Smooth muscle cell (in vitro differentiated cells): ENCODE measurements around the gene SCARB1. TPM values are rescaled to one million over a fixed set of nuclear protein-coding genes. Genes with fewer than 3 reads are reported as not detected.

Experiments
- DNase-seq: peaks from one replicate; lab custom pipeline; 2025; ENCODE audit not compliant: unreplicated experiment; lab: John Stamatoyannopoulos, UW
- H2AFZ ChIP-seq: fragments of 200-600 bp; sonication (generic); 2 replicates; pipeline ENCODE4 v1.6.0; 2016; ENCODE audit warnings: antibody characterized with exemption, low read depth, mild to moderate bottlenecking
- H3F3A ChIP-seq: fragments of 200-600 bp; sonication (generic); 2 replicates; pipeline ENCODE4 v1.6.0; 2017; ENCODE audit warnings: antibody characterized with exemption, low read depth
- H3K27ac ChIP-seq: fragments of 200-600 bp; sonication (generic); 2 replicates; pipeline ENCODE4 v1.5.1; 2016; ENCODE audit warnings: low read depth, mild to moderate bottlenecking
- H3K27me3 ChIP-seq: fragments of 200-600 bp; sonication (generic); 2 replicates; pipeline ENCODE4 v1.6.1; 2016; ENCODE audit warnings: low read depth, mild to moderate bottlenecking
- H3K36me3 ChIP-seq: fragments of 200-600 bp; sonication (generic); 2 replicates; pipeline ENCODE4 v1.5.1; 2016; ENCODE audit warnings: low read depth
- H3K4me1 ChIP-seq: fragments of 200-600 bp; sonication (generic); 2 replicates; pipeline ENCODE4 v1.5.1; 2016; ENCODE audit warnings: low read depth
- H3K4me2 ChIP-seq: fragments of 200-600 bp; sonication (generic); 2 replicates; pipeline ENCODE4 v1.6.0; 2016; ENCODE audit warnings: mild to moderate bottlenecking
- H3K4me3 ChIP-seq: fragments of 200-600 bp; sonication (generic); 2 replicates; pipeline ENCODE4 v1.5.1; 2016; ENCODE audit warnings: mild to moderate bottlenecking
- H3K79me2 ChIP-seq: fragments of 200-600 bp; sonication (generic); 2 replicates; pipeline ENCODE4 v1.6.0; 2016; ENCODE audit warnings: low read depth, mild to moderate bottlenecking
- H3K9ac ChIP-seq: fragments of 200-600 bp; sonication (generic); 2 replicates; pipeline ENCODE4 v1.6.0; 2016; ENCODE audit warnings: low read depth
- H3K9me3 ChIP-seq: fragments of 200-600 bp; sonication (generic); replicated peaks from 2 replicates; pipeline ENCODE4 v1.5.1; 2016; ENCODE audit warnings: low read depth
- H4K20me1 ChIP-seq: fragments of 200-600 bp; sonication (generic); 2 replicates; pipeline ENCODE4 v1.6.0; 2016; ENCODE audit warnings: low read depth
- CTCF ChIP-seq: fragments of 200-600 bp; sonication (generic); IDR thresholded peaks from 2 replicates; pipeline ENCODE4 v1.5.1; 2017; ENCODE audit warnings: borderline replicate concordance, mild to moderate bottlenecking, antibody characterized with exemption; ENCODE audit not compliant: insufficient read depth, poor library complexity, severe bottlenecking
- WGBS: methylation state at CpG from one replicate; pipeline ENCODE4 v1.1.7; 2016; ENCODE audit warnings: low lambda C conversion rate; 5-methylcytosine and 5-hydroxymethylcytosine counted together
- polyA plus RNA-seq: library from polyadenylated mRNA; unstranded; fragments of >200 nt; fragmentation: Nextera tagmentation; extraction: Ambion mirVana; gene quantifications from 2 replicates; pipeline ENCODE4 v1.2.1, GENCODE V29; 2016
- total RNA-seq: library from RNA; depleted of rRNA; stranded (reverse); fragments of >200 nt; gene quantifications from 2 replicates; pipeline ENCODE4 v1.2.3, GENCODE V29; 2014

SCARB1 gene
- total and polyA plus RNA-seq, 2 experiments from 2014 or later: 6.8 to 10.1 TPM

GRCh38 chr12:124868252-124869058, 4.8 kb upstream of the SCARB1 start:
- WGBS: 91% methylated on average over 11 of the region's 11 CpGs
- Histone ChIP-seq H3K4me2 (no peak overlapping the region), H3K79me2 (no peaks in the 10 kb centered on the region), H3K4me1 (peaks cover 5% of the 10 kb centered on the region), H3F3A (no peaks in the 10 kb centered on the region), H3K36me3 (no peaks in the 10 kb centered on the region), H3K27me3 (no peaks in the 10 kb centered on the region), H4K20me1 (no peaks in the 10 kb centered on the region), H3K9ac (no peak overlapping the region), H3K27ac (no peak overlapping the region), H3K4me3 (no peak overlapping the region), H2AFZ (no peak overlapping the region), H3K9me3 (no peaks in the 10 kb centered on the region)
- TF ChIP-seq CTCF: no peak
- DNase-seq: no peak

DNA sequence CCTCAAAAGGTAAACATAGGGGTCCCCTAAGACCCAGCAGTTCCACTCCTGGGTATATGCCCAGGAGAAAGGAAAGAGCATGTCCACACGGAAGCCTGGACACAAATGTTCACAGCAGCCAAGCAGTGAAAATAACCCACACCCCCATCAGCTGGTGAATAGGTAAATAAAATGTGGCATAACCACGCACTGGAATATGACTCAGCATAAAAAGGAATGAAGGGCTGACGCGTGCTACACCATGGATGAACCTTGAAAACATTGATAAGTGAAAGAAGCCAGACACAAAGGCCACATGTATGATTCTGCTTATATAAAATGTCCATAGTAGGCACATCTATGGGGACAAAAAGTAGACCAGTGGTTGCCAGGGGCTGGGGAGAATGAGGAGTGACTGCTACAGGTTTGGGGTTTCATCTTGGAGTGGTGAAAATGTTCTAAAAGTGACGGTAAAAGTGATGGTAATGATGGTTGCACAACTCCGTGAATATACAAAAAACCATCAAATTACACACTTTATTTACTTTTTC, 3.8 kb upstream of the SCARB1 start:
- Histone ChIP-seq H3K79me2 (no peaks in the 10 kb centered on the region), H3K4me3 (no peak overlapping the region), H3K4me1 (peaks cover 11% of the 10 kb centered on the region), H4K20me1 (no peaks in the 10 kb centered on the region), H3K27me3 (no peaks in the 10 kb centered on the region), H3K4me2 (no peak overlapping the region), H3K27ac (no peak overlapping the region), H3K36me3 (no peaks in the 10 kb centered on the region), H3F3A (no peaks in the 10 kb centered on the region), H3K9me3 (no peaks in the 10 kb centered on the region), H2AFZ (no peak overlapping the region), H3K9ac (no peak overlapping the region)
- DNase-seq: no peak
- TF ChIP-seq CTCF: no peak
- WGBS: 73% methylated on average over 6 of the region's 6 CpGs

DNA sequence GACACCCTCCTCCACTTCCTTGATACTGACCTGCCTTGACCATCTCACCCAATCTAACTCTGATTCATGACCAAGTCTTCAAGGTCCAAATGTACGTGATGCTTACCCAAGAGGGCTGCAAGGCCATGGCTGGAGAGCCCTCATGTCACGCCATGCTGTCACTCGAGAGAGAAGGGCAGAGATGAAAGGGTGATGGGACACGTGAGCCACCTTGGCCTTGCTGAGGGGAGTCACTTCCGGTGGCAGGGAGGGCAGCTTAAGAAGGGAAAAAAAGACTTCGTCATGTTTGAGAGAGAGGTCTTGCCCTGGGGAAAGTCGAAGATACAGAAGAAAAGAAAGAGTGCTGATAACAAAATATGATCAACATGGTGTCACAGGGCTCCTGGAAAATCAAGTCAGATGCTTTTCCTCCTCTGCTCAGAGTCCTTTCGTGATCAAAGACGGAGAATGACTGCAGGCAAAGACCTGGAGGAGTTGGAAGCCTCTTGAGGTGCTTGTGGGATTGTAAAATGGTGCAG, 3.3 kb upstream of the SCARB1 start:
- Histone ChIP-seq H4K20me1 (no peaks in the 10 kb centered on the region), H3K27ac (no peak overlapping the region), H3F3A (no peaks in the 10 kb centered on the region), H3K4me2 (no peak overlapping the region), H2AFZ (no peak overlapping the region), H3K4me3 (no peak overlapping the region), H3K36me3 (no peaks in the 10 kb centered on the region), H3K27me3 (no peaks in the 10 kb centered on the region), H3K79me2 (no peaks in the 10 kb centered on the region), H3K9ac (no peak overlapping the region), H3K4me1 (peaks cover 11% of the 10 kb centered on the region), H3K9me3 (no peaks in the 10 kb centered on the region)
- WGBS: 91% methylated on average over 9 of the region's 9 CpGs
- no peak for DNase-seq
- no peak for TF ChIP-seq CTCF
